Thoracic aorta (tissue), 2 donors: Measurements from ENCODE around the gene PIGS. TPM values are rescaled to one million over a fixed set of nuclear protein-coding genes. Genes with fewer than 3 reads are reported as not detected.

Source experiments
- ATAC-seq: fragments of 150-250 bp; one replicate; pipeline ENCODE4 v1.8.0; 2017; ENCODE audit warnings: low read depth; ENCODE audit not compliant: insufficient number of reproducible peaks, low FRiP score
- DNase-seq: peaks from one replicate; pipeline ENCODE4 v3.0.0-alpha.2; 2020; ENCODE audit warnings: low spot score
- H3K27ac ChIP-seq, 2 donors: fragments of 200-600 bp; sonication (generic); 1 replicate in 1 of 2; 2 replicates in 1 of 2; pipeline ENCODE4 v1.5.1; 2016; ENCODE audit warnings: mild to moderate bottlenecking in 2 of 2, moderate library complexity in 2 of 2
- H3K27me3 ChIP-seq: fragments of 200-600 bp; sonication (generic); replicated peaks from 2 replicates; pipeline ENCODE4 v1.6.0; 2016; ENCODE audit warnings: mild to moderate bottlenecking; ENCODE audit not compliant: insufficient read depth
- H3K36me3 ChIP-seq: fragments of 200-600 bp; sonication (generic); one replicate; pipeline ENCODE4 v1.5.1; 2016
- H3K4me1 ChIP-seq, 2 donors: fragments of 200-600 bp; sonication (generic); 1 replicate in 1 of 2; 2 replicates in 1 of 2; pipeline versions ENCODE4 v1.5.1 to v1.6.0; 2016; ENCODE audit warnings: low read depth in 2 of 2, mild to moderate bottlenecking in 1 of 2; ENCODE audit not compliant: control insufficient read depth in 1 of 2
- H3K4me3 ChIP-seq: fragments of 200-600 bp; sonication (generic); 2 replicates; pipeline ENCODE4 v1.5.1; 2016; ENCODE audit warnings: mild to moderate bottlenecking
- H3K9me3 ChIP-seq: fragments of 200-600 bp; sonication (generic); 2 replicates; pipeline ENCODE4 v1.5.1; 2016
- total RNA-seq, 2 donors: library from RNA; depleted of rRNA; stranded (reverse); fragments of >200 nt; gene quantifications; one replicate each; pipeline versions ENCODE4 v1.1.0 to v1.2.3, GENCODE V29; 2016
- TF ChIP-seq, protein P1 (sequence below): fragments of 200-600 bp; sonication (generic); IDR thresholded peaks from one replicate; pipeline ENCODE4 v1.5.1; 2019; ENCODE audit warnings: antibody characterized with exemption

Gene PIGS
- total RNA-seq, 2 donors from 2014 or later = 39.1 to 63.1 TPM

DNA sequence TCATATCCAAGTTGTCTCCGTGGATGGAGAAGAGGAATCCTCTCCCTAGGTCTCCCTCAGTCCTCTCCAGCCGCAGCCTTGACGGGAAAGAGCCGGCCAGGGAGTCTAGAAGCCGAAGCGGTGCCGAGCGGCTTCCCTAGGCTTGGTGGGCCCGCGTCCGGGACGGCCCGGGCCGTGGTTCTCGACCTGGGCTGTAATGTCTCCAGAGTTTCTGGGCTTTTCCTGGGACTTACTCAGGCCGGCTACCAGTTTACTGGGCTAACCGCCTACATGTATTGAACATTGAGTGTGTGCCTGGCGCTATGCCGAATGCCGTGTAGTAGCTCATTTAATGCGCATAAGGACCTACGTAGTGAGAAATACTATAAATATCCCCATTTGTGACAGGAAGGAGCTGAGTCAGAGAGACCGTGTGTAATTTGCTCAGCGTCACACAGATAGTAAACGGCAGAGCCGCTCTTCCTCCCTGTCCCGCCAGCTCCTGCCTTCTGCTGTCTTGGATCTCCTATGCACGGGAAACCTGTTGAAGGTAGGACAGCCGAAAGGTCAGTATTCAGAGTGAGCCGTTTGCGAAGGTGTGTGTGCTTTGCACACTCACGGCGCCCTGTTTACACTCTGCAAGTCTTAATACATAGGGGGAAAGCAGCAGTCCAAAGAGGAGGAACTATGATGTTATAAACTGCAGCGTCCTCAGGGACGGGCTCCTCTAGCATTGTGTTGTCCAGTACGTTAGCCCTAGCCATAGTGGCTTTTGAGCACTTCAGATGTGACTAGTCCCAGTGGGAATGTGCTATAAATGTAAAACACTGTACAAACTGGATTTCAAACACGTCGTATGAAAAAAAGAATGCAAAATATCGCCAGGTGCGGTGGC lies 28.2 kb upstream of the PIGS start:
- DNase-seq (peak; percentile 76), ATAC-seq (peak; percentile 80)
- TF ChIP-seq, protein P1, sequence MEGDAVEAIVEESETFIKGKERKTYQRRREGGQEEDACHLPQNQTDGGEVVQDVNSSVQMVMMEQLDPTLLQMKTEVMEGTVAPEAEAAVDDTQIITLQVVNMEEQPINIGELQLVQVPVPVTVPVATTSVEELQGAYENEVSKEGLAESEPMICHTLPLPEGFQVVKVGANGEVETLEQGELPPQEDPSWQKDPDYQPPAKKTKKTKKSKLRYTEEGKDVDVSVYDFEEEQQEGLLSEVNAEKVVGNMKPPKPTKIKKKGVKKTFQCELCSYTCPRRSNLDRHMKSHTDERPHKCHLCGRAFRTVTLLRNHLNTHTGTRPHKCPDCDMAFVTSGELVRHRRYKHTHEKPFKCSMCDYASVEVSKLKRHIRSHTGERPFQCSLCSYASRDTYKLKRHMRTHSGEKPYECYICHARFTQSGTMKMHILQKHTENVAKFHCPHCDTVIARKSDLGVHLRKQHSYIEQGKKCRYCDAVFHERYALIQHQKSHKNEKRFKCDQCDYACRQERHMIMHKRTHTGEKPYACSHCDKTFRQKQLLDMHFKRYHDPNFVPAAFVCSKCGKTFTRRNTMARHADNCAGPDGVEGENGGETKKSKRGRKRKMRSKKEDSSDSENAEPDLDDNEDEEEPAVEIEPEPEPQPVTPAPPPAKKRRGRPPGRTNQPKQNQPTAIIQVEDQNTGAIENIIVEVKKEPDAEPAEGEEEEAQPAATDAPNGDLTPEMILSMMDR = no peak
- Histone ChIP-seq H3K4me3 (peak overlapping the region; percentile 88), H3K9me3 (no peaks in the 10 kb centered on the region), H3K4me1 (peaks cover 5 to 16% of the 10 kb centered on the region in 2 donors), H3K27me3 (no peaks in the 10 kb centered on the region), H3K27ac (peak overlapping the region; percentile 95 to 98), H3K36me3 (no peaks in the 10 kb centered on the region)

- no peaks in the 10 kb centered on the region for H3K36me3 ChIP-seq
- peak within 1 kb of the TSS; percentile 95 to 98 for H3K27ac ChIP-seq
- no peaks in the 10 kb centered on the region for H3K27me3 ChIP-seq
- TF ChIP-seq, protein P1 = no peak
- no peaks in the 10 kb centered on the region for H3K9me3 ChIP-seq
- H3K4me3 ChIP-seq = peak within 1 kb of the TSS; percentile 88
- DNase-seq (peak; percentile 72), ATAC-seq (peak; percentile 95)
- H3K4me1 ChIP-seq = peaks cover 5 to 16% of the 10 kb centered on the region in 2 donors
Measured at GRCh38 chr17:28598799-28599310, 27.5 kb upstream of the PIGS start, which contains the start of gene SPAG5. TSS of gene SPAG5 (minus strand) at chr17:28599025. CDS start at chr17:28598946, 79 bp downstream.

DNA sequence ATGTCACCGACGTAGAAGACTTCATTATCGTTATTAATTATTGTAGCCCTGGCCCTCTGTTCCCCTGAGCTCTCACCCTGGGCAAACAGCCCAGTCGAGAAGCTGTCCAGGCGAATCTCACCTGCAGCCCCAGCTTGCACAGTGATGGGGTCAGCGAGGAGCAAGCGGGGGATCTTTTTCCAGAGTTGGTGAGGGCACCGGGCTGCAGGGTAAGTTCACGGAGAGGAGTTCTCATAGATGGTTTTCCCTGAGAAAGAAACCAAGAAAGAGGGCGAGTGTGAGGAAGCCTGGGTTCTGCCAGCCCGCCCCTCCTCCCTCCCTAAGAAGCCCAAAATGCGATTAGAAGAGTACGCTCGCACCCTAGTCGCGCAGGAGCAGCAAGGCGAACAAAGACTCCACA lies 27.1 kb upstream of the PIGS start:
- Histone ChIP-seq H3K4me3 (peak overlapping the region; percentile 88), H3K36me3 (no peaks in the 10 kb centered on the region), H3K4me1 (peaks cover 5 to 16% of the 10 kb centered on the region in 2 donors), H3K27me3 (no peaks in the 10 kb centered on the region), H3K27ac (no peak overlapping the region), H3K9me3 (no peaks in the 10 kb centered on the region)
- DNase-seq (no peak), ATAC-seq (no peak)
- TF ChIP-seq, protein P1 = no peak

DNA sequence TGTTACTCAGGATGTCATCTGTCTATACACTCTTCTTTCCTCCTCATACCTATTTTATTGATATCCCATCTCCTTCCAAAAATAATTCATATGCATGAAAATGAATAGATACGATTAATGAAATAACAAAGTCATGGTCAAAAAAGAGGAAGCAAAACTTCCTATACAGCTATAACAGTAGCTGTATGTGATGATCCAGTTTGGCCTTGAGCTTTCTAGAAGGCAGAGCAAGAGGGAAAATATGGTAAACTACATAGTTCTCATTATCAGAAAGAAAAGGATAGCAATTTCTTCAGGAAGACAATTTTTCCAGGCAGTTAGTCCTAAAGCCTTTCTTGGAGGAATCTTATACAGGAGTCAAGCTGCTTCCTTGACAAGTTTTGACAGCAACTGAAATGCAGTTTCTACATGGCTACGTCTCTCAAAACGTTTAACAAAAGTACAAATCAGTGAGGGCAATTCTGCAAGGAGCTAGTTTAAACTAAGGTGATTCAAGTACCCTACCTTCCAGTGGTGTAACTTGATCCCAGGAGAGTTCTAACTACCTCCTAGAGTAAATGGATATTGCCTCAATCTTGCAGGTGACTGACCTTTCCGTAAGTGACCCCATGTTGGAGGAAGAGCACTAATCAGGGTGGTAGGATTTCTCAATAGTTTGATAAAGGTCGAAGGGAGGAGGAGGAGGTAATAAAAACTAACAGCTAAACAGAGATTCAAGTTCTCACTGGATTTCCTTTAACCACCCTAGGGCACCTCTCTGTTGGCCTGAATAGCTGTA lies 26.5 kb upstream of the PIGS start:
- TF ChIP-seq, protein P1 = no peak
- no peaks in the 10 kb centered on the region for H3K9me3 ChIP-seq
- H3K27me3 ChIP-seq = no peaks in the 10 kb centered on the region
- DNase-seq (no peak), ATAC-seq (no peak)
- no peak overlapping the region for H3K27ac ChIP-seq
- peaks cover 5 to 16% of the 10 kb centered on the region in 2 donors for H3K4me1 ChIP-seq
- H3K4me3 ChIP-seq = no peak overlapping the region
- H3K36me3 ChIP-seq = no peaks in the 10 kb centered on the region

DNA sequence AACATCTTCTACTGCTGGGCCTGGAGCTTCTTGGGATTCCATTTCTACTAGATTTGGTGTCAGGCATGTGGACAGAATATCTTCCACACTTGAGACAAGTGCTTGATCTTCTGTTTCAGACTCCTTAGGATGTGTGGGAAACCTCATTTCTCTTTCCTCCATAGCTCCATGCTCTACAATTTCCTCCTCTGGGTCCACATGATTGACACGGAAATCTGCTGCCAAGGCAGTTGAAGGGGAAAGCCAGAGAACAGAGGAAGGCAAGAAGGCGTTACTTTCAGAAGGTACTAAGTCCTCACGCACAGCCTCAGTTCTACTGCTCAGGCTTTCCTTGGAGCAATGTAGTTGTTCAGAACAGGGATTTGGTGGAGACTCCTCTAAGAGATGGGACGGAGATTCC lies 20.9 kb upstream of the PIGS start:
- H3K9me3 ChIP-seq = no peaks in the 10 kb centered on the region
- H3K4me3 ChIP-seq = no peak overlapping the region
- H3K36me3 ChIP-seq = no peaks in the 10 kb centered on the region
- no peaks in the 10 kb centered on the region for H3K4me1 ChIP-seq
- TF ChIP-seq, protein P1 = no peak
- DNase-seq (no peak), ATAC-seq (no peak)
- no peaks in the 10 kb centered on the region for H3K27me3 ChIP-seq
- no peak overlapping the region for H3K27ac ChIP-seq
